GM18909 (cell line): ENCODE data around the gene SCARF2.
"Not testable (repeated sequence)": the region's sequence is repeated elsewhere in the genome, so short reads cannot be mapped to it uniquely, and the experiment has no call there.

ENCODE experiments used
- ATAC-seq: cut with Tn5 transposase; IDR thresholded peaks from one replicate; pipeline ENCODE4 v1.9.1; 2021; ENCODE audit warnings: mild to moderate bottlenecking; ENCODE audit not compliant: unreplicated experiment, poor library complexity

SCARF2 gene

GRCh38 chr22:20397498-20397897 is 40.1 kb downstream of the SCARF2 start:
- ATAC-seq = no peak

GRCh38 chr22:20396639-20397038 is 41.0 kb downstream of the SCARF2 start:
- no peak for ATAC-seq

- no peak for ATAC-seq
Measured at GRCh38 chr22:20395907-20396287, 41.7 kb downstream of the SCARF2 start.

GRCh38 chr22:20395181-20395906 is 42.3 kb downstream of the SCARF2 start:
- ATAC-seq = no peak

GRCh38 chr22:20393705-20394476 is 43.7 kb downstream of the SCARF2 start, which contains the start of gene ZNF74:
Gene ZNF74 (plus strand): TSS chr22:20394151. CDS start chr22:20394629, 478 bp downstream.
- ATAC-seq = peak; percentile 64

GRCh38 chr22:20392983-20393704 is 44.5 kb downstream of the SCARF2 start:
- no peak for ATAC-seq

GRCh38 chr22:20392365-20392881 is 45.2 kb downstream of the SCARF2 start:
- ATAC-seq = not testable (repeated sequence)

GRCh38 chr22:20391222-20391621 is 46.4 kb downstream of the SCARF2 start:
- ATAC-seq = no peak

- no peak for ATAC-seq
Measured at GRCh38 chr22:20390394-20390907, 47.2 kb downstream of the SCARF2 start.

GRCh38 chr22:20389288-20389687 is 48.3 kb downstream of the SCARF2 start:
- ATAC-seq = no peak

GRCh38 chr22:20388200-20388599 is 49.4 kb downstream of the SCARF2 start:
- ATAC-seq = no peak

- ATAC-seq = no peak
Measured at GRCh38 chr22:20386972-20387371, 50.7 kb downstream of the SCARF2 start.

GRCh38 chr22:20386336-20386735 is 51.3 kb downstream of the SCARF2 start:
- no peak for ATAC-seq

GRCh38 chr22:20384865-20385264 is 52.8 kb downstream of the SCARF2 start:
- ATAC-seq = no peak

- ATAC-seq = no peak
Measured at GRCh38 chr22:20384171-20384570, 53.5 kb downstream of the SCARF2 start.

GRCh38 chr22:20383538-20383937 is 54.1 kb downstream of the SCARF2 start:
- ATAC-seq = no peak

- no peak for ATAC-seq
Measured at GRCh38 chr22:20380486-20380885, 57.1 kb downstream of the SCARF2 start.

- not testable (repeated sequence) for ATAC-seq
Measured at GRCh38 chr22:20378684-20379083, 58.9 kb downstream of the SCARF2 start.

GRCh38 chr22:20378110-20378509 is 59.5 kb downstream of the SCARF2 start:
- ATAC-seq = no peak

- not testable (repeated sequence) for ATAC-seq
Measured at GRCh38 chr22:20376983-20377382, 60.6 kb downstream of the SCARF2 start.
